Measurements from ENCODE around the gene TSEN15.

DNA sequence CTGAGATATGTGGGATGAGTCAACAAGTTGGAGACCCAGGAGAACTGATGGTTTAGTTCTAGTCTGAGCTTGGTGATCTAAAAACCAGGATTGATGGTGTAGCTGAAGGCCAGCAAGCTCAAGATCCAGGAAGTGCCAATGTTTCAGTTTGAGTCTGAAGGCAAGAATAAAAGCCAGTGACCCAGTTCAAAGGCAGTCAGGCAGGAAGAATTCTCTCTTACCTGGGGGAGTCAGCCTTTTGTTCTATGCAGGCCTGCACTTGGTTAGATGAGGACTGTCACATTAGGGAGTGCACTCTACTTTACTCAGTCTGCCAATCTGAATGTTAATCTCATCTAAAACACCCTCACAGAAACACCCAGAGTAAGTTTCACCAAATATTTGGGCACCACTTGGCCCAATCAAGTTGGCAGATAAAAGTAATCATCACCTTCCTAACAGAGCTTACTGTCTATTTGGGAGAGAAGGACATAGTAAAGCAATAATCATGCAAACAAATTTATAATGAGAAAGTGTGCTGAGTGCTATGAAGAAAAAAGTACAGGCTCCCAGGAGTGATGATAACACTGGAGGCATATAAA is 63.4 kb downstream of the TSEN15 start:
- TF ChIP-seq, protein P1, sequence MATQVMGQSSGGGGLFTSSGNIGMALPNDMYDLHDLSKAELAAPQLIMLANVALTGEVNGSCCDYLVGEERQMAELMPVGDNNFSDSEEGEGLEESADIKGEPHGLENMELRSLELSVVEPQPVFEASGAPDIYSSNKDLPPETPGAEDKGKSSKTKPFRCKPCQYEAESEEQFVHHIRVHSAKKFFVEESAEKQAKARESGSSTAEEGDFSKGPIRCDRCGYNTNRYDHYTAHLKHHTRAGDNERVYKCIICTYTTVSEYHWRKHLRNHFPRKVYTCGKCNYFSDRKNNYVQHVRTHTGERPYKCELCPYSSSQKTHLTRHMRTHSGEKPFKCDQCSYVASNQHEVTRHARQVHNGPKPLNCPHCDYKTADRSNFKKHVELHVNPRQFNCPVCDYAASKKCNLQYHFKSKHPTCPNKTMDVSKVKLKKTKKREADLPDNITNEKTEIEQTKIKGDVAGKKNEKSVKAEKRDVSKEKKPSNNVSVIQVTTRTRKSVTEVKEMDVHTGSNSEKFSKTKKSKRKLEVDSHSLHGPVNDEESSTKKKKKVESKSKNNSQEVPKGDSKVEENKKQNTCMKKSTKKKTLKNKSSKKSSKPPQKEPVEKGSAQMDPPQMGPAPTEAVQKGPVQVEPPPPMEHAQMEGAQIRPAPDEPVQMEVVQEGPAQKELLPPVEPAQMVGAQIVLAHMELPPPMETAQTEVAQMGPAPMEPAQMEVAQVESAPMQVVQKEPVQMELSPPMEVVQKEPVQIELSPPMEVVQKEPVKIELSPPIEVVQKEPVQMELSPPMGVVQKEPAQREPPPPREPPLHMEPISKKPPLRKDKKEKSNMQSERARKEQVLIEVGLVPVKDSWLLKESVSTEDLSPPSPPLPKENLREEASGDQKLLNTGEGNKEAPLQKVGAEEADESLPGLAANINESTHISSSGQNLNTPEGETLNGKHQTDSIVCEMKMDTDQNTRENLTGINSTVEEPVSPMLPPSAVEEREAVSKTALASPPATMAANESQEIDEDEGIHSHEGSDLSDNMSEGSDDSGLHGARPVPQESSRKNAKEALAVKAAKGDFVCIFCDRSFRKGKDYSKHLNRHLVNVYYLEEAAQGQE (IDR thresholded peaks at IDR 0.05): no peak
- TF ChIP-seq, protein P2, sequence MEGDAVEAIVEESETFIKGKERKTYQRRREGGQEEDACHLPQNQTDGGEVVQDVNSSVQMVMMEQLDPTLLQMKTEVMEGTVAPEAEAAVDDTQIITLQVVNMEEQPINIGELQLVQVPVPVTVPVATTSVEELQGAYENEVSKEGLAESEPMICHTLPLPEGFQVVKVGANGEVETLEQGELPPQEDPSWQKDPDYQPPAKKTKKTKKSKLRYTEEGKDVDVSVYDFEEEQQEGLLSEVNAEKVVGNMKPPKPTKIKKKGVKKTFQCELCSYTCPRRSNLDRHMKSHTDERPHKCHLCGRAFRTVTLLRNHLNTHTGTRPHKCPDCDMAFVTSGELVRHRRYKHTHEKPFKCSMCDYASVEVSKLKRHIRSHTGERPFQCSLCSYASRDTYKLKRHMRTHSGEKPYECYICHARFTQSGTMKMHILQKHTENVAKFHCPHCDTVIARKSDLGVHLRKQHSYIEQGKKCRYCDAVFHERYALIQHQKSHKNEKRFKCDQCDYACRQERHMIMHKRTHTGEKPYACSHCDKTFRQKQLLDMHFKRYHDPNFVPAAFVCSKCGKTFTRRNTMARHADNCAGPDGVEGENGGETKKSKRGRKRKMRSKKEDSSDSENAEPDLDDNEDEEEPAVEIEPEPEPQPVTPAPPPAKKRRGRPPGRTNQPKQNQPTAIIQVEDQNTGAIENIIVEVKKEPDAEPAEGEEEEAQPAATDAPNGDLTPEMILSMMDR (IDR thresholded peaks at IDR 0.05; ENCODE audit: low read depth, low read length, missing input control): no peak
- no peak for TF ChIP-seq FOXA1 (IDR thresholded peaks at IDR 0.05)
- no peak for TF ChIP-seq NR2F2 (IDR thresholded peaks at IDR 0.05)
- TF ChIP-seq JUND (IDR thresholded peaks at IDR 0.05): no peak
- TF ChIP-seq MAX (IDR thresholded peaks at IDR 0.05): no peak

Measured in liver (tissue), 3 donors.